Measurements from ENCODE around the gene HSD17B14.

DNA sequence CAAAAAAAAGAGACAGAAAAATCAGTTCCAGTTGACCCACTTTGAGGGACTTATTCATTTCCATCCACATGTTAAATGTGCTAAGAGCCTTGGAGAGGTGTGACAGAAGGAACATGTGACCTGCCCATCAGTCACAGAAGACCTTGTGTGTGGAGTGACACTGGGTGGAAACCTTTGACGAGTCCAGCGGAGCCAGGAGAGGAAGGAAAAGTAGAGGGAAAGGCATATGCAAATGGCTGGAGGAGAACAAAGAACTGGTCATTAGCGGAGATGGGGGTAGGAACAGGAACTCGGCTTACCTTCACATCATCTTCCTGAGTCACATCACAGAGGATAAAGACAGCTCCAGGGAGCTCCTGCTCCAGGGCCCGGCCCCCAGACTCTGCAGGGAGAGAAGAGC is 2.3 kb downstream of the HSD17B14 start:
- TF ChIP-seq, protein P1, sequence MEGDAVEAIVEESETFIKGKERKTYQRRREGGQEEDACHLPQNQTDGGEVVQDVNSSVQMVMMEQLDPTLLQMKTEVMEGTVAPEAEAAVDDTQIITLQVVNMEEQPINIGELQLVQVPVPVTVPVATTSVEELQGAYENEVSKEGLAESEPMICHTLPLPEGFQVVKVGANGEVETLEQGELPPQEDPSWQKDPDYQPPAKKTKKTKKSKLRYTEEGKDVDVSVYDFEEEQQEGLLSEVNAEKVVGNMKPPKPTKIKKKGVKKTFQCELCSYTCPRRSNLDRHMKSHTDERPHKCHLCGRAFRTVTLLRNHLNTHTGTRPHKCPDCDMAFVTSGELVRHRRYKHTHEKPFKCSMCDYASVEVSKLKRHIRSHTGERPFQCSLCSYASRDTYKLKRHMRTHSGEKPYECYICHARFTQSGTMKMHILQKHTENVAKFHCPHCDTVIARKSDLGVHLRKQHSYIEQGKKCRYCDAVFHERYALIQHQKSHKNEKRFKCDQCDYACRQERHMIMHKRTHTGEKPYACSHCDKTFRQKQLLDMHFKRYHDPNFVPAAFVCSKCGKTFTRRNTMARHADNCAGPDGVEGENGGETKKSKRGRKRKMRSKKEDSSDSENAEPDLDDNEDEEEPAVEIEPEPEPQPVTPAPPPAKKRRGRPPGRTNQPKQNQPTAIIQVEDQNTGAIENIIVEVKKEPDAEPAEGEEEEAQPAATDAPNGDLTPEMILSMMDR (IDR thresholded peaks at IDR 0.05): no peak
- TF ChIP-seq POLR2A (IDR thresholded peaks at IDR 0.05): no peak
- no peak for TF ChIP-seq POLR2AphosphoS5 (IDR thresholded peaks at IDR 0.05)
- no peak for TF ChIP-seq EP300 (IDR thresholded peaks at IDR 0.05; ENCODE audit: low read depth)

Data from transverse colon (tissue), 4 donors.